COLO829 (cell line): ENCODE data around the gene TBC1D3I.
"Not testable (repeated sequence)": the region's sequence is repeated elsewhere in the genome, so short reads cannot be mapped to it uniquely, and the experiment has no call there.

Experiments used
- DNase-seq: peaks from one replicate; pipeline ENCODE4 v3.0.0; 2012; ENCODE audit warnings: low spot score

TBC1D3I gene

DNA sequence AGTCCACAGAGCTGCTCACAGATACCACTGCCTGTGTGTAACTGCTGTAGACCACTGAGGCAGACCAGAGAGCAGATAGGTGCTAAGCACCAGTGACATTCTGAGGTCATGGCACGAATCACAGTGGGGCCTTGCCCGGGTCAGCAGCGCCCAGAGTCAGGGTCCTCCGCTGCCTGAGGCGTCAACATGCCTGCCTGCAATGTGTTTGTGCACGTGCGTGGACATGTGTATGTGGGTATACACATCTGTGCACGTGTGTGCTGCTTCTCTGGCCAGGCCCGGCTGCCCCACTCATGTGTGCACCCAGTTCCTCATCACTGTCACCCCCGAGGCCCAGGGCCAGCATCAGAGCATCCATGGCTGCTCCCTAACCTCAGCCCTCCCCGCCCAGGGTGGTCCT lies at the start of gene TBC1D3I:
Gene TBC1D3I, minus strand, starts transcription at position 101 of the 400 bp plus-strand sequence. CDS start 1,585 bp downstream, outside the sequence.
- not testable (repeated sequence) for DNase-seq

- not testable (repeated sequence) for DNase-seq
Measured at GRCh38 chr17:36295161-36295560, 30.8 kb upstream of the TBC1D3I start.

DNA sequence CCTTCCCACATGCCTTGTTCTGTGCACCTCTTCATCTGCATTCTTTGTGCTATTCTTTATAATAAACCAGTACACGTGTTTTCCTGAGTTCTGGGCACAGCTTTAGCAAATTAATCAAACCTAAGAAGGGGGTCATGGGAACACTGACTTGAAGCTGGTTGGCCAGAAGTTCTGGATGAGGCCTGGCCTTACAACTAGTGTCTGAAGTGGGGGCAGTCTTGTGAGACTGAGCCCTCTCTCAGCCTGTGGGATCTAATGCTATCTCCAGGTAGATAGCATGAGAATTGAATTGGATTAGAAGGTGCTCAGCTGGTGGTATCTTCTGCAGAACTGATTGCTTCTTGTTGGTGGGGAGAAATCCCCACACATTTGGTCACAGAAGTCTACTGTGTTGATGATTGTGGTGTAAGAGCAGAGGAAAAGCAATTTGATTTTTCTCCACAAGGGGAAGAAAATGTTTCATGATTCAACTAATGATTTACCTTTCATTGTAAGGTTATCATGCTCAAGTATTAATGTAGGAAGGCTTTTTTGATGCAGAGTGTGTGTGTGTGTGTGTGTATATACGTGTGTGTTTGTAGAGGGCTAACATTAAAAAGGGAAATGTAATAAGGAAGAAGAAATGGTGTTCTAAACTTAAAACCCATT lies 25.7 kb upstream of the TBC1D3I start:
- DNase-seq, result not testable (repeated sequence)

- not testable (repeated sequence) for DNase-seq
Measured at GRCh38 chr17:36284219-36284618, 19.8 kb upstream of the TBC1D3I start.

- not testable (repeated sequence) for DNase-seq
Measured at GRCh38 chr17:36283256-36283655, 18.9 kb upstream of the TBC1D3I start.

- not testable (repeated sequence) for DNase-seq
Measured at GRCh38 chr17:36242046-36242445, 22.3 kb downstream of the TBC1D3I start.

GRCh38 chr17:36229644-36230043 lies 34.7 kb downstream of the TBC1D3I start:
- DNase-seq, result not testable (repeated sequence)

- not testable (repeated sequence) for DNase-seq
Measured at GRCh38 chr17:36222967-36223366, 41.4 kb downstream of the TBC1D3I start.

GRCh38 chr17:36221581-36222100 lies 42.7 kb downstream of the TBC1D3I start:
- not testable (repeated sequence) for DNase-seq

GRCh38 chr17:36220737-36221580 lies 43.4 kb downstream of the TBC1D3I start:
- not testable (repeated sequence) for DNase-seq

GRCh38 chr17:36219556-36219955 lies 44.8 kb downstream of the TBC1D3I start:
- DNase-seq, result not testable (repeated sequence)

DNA sequence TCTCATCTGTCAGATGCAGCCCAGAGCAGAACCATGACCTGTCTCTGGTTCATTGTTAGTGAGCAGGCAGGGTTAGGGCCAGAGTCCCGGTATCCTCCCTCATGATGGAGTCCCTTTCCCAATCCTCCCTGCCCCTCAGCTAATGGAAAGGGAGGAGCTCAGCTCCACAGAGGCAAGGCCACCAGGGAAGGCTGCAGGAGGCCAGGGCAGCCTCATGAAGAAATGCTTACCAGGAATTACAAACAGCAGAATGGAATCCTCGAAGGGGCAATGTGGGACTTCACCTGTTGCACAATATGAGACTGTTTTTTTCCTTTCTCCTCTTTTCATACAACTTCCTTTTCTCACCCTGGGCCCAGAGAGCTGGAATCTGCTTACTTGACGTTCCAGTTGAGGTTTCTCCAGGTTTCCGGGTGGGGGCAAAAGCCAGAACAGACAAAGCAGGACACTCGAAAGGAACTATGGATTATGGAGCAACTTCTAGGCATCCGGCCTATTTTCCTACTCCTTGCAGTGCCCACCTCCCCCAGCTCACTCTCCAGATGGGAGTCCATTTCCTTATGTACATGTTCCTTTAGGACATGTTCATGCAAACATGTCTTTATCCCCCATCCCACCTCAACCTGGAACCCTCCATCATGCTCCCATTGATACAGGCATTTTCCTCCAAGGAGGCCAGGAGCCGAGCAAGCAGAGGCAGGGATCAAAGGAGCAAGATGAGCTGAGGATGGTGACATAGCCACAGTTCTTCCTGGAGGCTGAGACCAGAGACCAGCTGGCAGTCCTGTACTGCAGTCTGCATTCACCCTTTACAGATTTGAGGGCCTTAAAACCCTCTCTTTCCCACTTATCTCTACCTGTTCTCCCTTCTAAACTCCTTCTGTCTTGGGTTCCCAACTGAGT lies 48.7 kb downstream of the TBC1D3I start:
- not testable (repeated sequence) for DNase-seq

- DNase-seq, result no peak
Measured at GRCh38 chr17:36214918-36215317, 49.5 kb downstream of the TBC1D3I start.

DNA sequence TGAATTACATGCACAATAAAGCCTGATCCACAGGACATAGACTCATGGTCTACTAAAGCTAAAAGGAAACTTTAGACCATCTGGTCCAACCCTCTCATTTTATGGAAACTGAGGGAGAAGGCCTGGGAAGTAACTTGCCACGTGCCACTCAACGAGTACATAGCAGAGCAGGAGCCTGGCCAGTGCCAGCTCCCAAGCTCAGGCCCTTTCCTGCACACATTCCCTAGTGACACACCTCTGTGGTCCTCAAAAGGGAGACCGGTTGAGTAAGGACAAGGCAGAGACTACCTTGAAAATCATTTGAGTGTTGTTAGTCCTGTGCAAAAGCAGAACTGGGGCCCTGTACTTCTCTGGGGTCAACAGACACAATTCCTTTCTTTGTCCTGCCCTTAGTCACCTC lies 50.7 kb downstream of the TBC1D3I start:
- no peak for DNase-seq

DNA sequence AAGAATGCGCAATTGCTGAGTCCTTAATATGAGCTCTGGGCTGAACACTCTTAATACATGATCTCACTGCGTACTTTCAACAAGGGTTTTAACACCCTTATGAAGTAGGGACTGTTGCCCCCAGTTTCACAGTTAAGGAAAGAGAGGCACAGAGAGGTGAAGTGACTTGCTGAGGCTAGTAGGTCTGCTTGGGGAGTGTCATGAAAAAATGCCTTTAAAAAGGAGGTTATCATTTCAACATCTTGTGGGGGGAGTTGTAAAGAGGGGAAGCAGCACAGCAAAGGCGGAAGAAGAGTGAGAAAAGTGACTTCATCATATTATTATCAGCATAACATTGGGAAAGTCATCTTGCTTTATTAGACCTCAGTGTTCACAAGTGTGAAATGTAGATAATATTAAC lies 51.4 kb downstream of the TBC1D3I start:
- DNase-seq, result no peak

- DNase-seq, result no peak
Measured at GRCh38 chr17:36212272-36212605, 52.1 kb downstream of the TBC1D3I start.

GRCh38 chr17:36211484-36212271 lies 52.7 kb downstream of the TBC1D3I start:
- not testable (repeated sequence) for DNase-seq

DNA sequence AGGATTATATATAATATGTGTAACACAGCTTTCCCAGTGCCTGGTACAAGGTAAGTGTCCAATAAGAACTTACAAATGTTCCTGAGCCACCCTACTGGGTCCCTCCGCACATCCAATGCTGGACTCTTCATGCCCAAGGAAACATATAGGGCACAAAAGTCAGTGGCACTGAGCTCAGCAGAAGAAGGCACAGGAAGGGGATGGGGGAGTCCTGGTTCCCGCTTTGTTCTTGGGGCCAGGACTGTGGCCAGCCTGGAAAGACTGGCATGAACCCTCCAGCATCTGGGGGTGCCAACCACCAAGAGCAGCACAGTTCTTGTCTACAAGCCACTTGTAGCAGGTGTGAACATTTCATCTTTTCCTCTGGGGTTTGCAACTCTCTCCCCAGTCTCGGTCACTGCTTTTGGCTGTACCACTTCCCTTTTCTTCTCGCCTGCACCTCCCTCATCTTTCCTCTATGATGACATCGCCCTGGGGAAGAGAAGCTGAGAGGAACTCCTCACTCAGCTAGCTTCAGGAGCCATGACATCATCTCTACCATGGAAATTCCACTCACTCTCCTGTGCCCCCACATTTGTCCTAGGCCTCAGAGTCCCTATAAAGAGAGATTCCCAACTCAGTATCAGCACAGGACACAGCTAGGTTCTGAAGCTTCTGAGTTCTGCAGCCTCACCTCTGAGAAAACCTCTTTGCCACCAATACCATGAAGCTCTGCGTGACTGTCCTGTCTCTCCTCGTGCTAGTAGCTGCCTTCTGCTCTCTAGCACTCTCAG lies 53.7 kb downstream of the TBC1D3I start, which contains the start of gene CCL4L2:
Gene CCL4L2, plus strand, starts transcription at position 625 of the 773 bp plus-strand sequence.
- not testable (repeated sequence) for DNase-seq

- DNase-seq, result no peak
Measured at GRCh38 chr17:36209575-36209974, 54.8 kb downstream of the TBC1D3I start.

DNA sequence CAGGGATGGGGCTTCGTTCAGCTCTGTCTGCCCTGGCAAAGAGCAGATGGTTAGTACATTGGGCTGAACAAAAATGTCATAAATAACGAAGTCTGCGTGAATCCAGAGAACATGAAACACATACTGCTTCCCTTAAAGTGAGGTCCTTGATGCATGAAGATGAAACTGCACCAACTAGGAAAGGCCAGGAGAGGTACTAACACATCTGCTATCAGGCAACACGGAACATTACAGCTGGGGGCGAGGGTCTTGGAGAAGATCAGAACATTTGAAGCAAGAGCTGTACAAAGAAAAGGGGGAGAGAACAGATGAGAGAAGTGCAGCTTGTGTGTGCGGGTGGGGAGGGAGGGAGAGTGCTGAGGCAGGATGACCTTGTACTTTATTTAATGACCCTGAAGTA lies 57.0 kb downstream of the TBC1D3I start:
- not testable (repeated sequence) for DNase-seq
